ENCODE data around the gene IL1A.

DNA sequence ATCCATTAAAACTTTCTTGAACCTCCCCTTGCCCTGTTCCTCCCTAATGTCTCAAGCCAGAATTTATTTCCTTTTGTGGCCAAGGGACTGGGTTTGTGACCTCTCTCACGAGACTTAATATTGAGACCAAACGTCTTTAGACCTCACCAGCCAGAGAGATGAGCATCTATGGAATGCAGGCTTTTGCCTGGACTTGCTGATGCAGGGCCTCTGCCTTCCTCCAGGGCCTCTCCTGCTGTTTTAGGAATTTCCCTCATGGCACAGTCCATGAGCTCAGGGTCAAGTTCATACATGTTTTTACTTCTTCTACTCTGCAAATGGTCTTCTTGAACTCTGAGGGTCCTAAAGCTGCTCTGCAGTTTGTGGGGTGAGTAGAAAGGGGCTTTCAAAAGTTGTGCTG, 30.0 kb upstream of the IL1A start:
- TF ChIP-seq CTCF (IDR thresholded peaks at IDR 0.05) (no peak), POLR2A (IDR thresholded peaks at IDR 0.05) (no peak)
